ENCODE measurements around the gene NTM. TPM values are rescaled to one million over a fixed set of nuclear protein-coding genes. Genes with fewer than 3 reads are reported as not detected.

The NTM gene
- total RNA-seq, 1 experiment from 2014 or later = 0.73 TPM

DNA sequence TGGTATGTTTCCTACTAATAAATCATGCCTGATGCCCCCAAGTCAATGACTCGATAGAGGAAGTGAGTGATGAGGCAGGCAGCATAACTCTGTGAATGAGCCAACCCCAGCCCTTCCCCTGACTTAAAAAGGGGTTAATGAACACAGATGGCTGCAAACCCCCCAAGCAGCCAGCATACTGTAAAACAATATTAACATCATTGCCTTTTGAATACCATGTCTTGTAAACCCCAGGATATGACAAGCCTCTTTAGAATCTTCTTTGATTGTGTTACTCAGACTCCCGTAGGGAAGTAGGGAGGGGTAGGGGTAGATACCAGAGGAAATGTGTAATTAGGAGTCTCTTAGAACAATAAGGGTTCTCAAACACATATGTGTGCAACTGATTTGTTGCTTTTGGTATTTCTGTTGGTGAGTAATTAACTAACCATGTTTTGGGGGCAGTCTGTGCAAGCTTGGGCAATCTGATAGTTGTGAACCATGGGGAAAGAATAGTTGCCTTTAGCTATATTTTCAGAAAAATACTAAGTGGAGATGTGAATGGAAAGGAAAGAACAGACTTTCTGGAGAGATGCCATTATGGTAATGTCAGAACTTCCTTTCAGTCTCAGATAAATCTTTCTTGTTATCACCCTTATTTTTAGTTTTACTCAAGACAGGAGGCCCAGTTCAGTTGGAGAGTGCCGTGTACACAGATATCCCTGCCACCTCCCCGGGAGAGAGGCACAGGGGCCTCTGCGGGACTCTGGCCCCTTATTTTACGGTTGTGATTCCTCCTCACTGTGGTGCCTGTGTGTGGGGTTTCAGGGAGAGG is 701.8 kb downstream of the NTM start:
- POLR2A ChIA-PET = no interaction called here
- peaks cover 6% of the 10 kb centered on the region for H3K9me3 ChIP-seq
- no peaks in the 10 kb centered on the region for H3K4me1 ChIP-seq
- no peak overlapping the region for H3K4me3 ChIP-seq (ENCODE audit: low read depth, low read length)
- no peak for DNase-seq
- Mint-ChIP-seq H3K36me3 (ENCODE audit: insufficient read depth, unreplicated experiment) (no peaks in the 10 kb centered on the region), H3K4me3 (ENCODE audit: unreplicated experiment) (no peak overlapping the region), H3K4me1 (ENCODE audit: low read depth, unreplicated experiment) (no peaks in the 10 kb centered on the region), H3K27me3 (ENCODE audit: insufficient read depth, unreplicated experiment) (no peaks in the 10 kb centered on the region), H3K9me3 (ENCODE audit: unreplicated experiment) (peaks cover 17% of the 10 kb centered on the region), H3K27ac (ENCODE audit: unreplicated experiment) (no peak overlapping the region)
- CTCF ChIA-PET = no interaction called here
- BruUV-seq (replicated peaks) = no TSS peak
- no peaks in the 10 kb centered on the region for H3K27me3 ChIP-seq (replicated peaks; ENCODE audit: control insufficient read depth, insufficient read depth, low read length)
- intact Hi-C loops (cut with micrococcal nuclease; ENCODE audit: unreplicated experiment) = no loop called here
- TF ChIP-seq, protein P1, sequence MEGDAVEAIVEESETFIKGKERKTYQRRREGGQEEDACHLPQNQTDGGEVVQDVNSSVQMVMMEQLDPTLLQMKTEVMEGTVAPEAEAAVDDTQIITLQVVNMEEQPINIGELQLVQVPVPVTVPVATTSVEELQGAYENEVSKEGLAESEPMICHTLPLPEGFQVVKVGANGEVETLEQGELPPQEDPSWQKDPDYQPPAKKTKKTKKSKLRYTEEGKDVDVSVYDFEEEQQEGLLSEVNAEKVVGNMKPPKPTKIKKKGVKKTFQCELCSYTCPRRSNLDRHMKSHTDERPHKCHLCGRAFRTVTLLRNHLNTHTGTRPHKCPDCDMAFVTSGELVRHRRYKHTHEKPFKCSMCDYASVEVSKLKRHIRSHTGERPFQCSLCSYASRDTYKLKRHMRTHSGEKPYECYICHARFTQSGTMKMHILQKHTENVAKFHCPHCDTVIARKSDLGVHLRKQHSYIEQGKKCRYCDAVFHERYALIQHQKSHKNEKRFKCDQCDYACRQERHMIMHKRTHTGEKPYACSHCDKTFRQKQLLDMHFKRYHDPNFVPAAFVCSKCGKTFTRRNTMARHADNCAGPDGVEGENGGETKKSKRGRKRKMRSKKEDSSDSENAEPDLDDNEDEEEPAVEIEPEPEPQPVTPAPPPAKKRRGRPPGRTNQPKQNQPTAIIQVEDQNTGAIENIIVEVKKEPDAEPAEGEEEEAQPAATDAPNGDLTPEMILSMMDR (IDR thresholded peaks at IDR 0.05; ENCODE audit: insufficient read depth in 1 of 2, low read depth in 1 of 2, low read length in 1 of 2, severe bottlenecking in 1 of 2, unreplicated experiment in 1 of 2) = no peak
- H3K36me3 ChIP-seq (ENCODE audit: control insufficient read depth, insufficient read depth, low read length) = no peaks in the 10 kb centered on the region

- ChIA-PET CTCF (no interaction called here), POLR2A (no interaction called here)
- BruUV-seq (replicated peaks) = no TSS peak
- Mint-ChIP-seq H3K27ac (ENCODE audit: unreplicated experiment) (no peak overlapping the region), H3K36me3 (ENCODE audit: insufficient read depth, unreplicated experiment) (no peaks in the 10 kb centered on the region), H3K27me3 (ENCODE audit: insufficient read depth, unreplicated experiment) (no peaks in the 10 kb centered on the region), H3K9me3 (ENCODE audit: unreplicated experiment) (peaks cover 16% of the 10 kb centered on the region), H3K4me1 (ENCODE audit: low read depth, unreplicated experiment) (no peaks in the 10 kb centered on the region), H3K4me3 (ENCODE audit: unreplicated experiment) (no peak overlapping the region)
- no peaks in the 10 kb centered on the region for H3K4me1 ChIP-seq
- H3K4me3 ChIP-seq (ENCODE audit: low read depth, low read length) = no peak overlapping the region
- intact Hi-C loops (cut with micrococcal nuclease; ENCODE audit: unreplicated experiment) = no loop called here
- TF ChIP-seq, protein P1 (IDR thresholded peaks at IDR 0.05; ENCODE audit: insufficient read depth in 1 of 2, low read depth in 1 of 2, low read length in 1 of 2, severe bottlenecking in 1 of 2, unreplicated experiment in 1 of 2) = no peak
- no peak for DNase-seq
- H3K9me3 ChIP-seq = peaks cover 6% of the 10 kb centered on the region
- no peaks in the 10 kb centered on the region for H3K27me3 ChIP-seq (replicated peaks; ENCODE audit: control insufficient read depth, insufficient read depth, low read length)
- no peaks in the 10 kb centered on the region for H3K36me3 ChIP-seq (ENCODE audit: control insufficient read depth, insufficient read depth, low read length)
Measured at GRCh38 chr11:132072858-132073211, 702.4 kb downstream of the NTM start.

GRCh38 chr11:132073787-132074186 is 703.4 kb downstream of the NTM start:
- Mint-ChIP-seq H3K36me3 (ENCODE audit: insufficient read depth, unreplicated experiment) (no peaks in the 10 kb centered on the region), H3K4me3 (ENCODE audit: unreplicated experiment) (no peak overlapping the region), H3K27ac (ENCODE audit: unreplicated experiment) (no peak overlapping the region), H3K9me3 (ENCODE audit: unreplicated experiment) (peaks cover 16% of the 10 kb centered on the region), H3K4me1 (ENCODE audit: low read depth, unreplicated experiment) (no peaks in the 10 kb centered on the region), H3K27me3 (ENCODE audit: insufficient read depth, unreplicated experiment) (no peaks in the 10 kb centered on the region)
- Histone ChIP-seq H3K4me1 (no peaks in the 10 kb centered on the region), H3K9me3 (peaks cover 6% of the 10 kb centered on the region), H3K4me3 (ENCODE audit: low read depth, low read length) (no peak overlapping the region), H3K27me3 (replicated peaks; ENCODE audit: control insufficient read depth, insufficient read depth, low read length) (no peaks in the 10 kb centered on the region), H3K36me3 (ENCODE audit: control insufficient read depth, insufficient read depth, low read length) (no peaks in the 10 kb centered on the region)
- no peak for DNase-seq
- BruUV-seq (replicated peaks) = no TSS peak
- CTCF ChIA-PET = no interaction called here
- TF ChIP-seq, protein P1 (IDR thresholded peaks at IDR 0.05; ENCODE audit: insufficient read depth in 1 of 2, low read depth in 1 of 2, low read length in 1 of 2, severe bottlenecking in 1 of 2, unreplicated experiment in 1 of 2) = no peak
- intact Hi-C loops (cut with micrococcal nuclease; ENCODE audit: unreplicated experiment) = no loop called here
- POLR2A ChIA-PET = no interaction called here

Data from Caco-2 (cell line).